Gastrocnemius medialis (tissue), 4 donors: Measurements from ENCODE around the gene NINJ2.

Experiments used
- POLR2A ChIP-seq, 2 donors: fragments of 450-650 bp; IDR thresholded peaks; one replicate each; pipeline ENCODE4 v1.6.1; 2017; ENCODE audit warnings: antibody characterized with exemption in 2 of 2, mild to moderate bottlenecking in 2 of 2, moderate library complexity in 2 of 2
- TF ChIP-seq, protein P1 (sequence below), 5 experiments: fragments of 450-650 bp in 3 of 5; fragments of 200-600 bp in 2 of 5; sonication (generic) in 2 of 5; IDR thresholded peaks in 4 of 5; conservative IDR thresholded peaks in 1 of 5; 1 replicate in 4 of 5; 2 replicates in 1 of 5; pipeline ENCODE4 v1.5.1; 2016 to 2019; ENCODE audit warnings: antibody characterized with exemption in 5 of 5, mild to moderate bottlenecking in 3 of 5, moderate library complexity in 3 of 5

DNA sequence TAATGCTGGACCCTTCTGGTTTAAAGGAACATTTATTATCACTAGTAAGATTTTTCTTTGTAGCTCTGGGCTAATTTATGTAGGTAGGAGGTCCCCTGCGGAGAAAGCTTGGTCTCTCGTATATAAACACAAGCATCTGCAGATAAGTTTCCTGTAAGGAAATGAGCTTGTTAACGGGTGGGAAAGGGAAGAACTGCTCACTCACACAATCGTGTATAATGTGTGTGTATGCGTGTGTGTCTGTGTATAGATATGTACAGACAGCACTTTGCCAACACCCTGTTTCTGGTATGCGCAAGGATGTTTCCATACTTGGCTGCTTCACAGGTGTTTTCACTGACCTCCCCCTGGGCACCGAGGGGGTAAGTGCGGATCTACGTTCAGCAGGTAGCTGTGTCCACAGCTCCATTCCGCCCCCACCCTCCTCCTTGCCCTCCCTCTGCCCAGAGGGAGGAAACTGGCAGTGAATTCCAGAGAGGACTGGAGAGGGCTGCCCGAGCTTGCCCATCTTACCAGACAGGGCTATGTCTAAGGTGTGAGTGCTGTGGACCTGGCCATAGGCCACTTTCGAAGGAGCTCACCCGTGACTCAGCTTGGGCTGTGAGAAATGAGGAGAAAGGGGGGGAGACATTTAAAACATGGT, 65.2 kb downstream of the NINJ2 start:
- TF ChIP-seq, protein P1, sequence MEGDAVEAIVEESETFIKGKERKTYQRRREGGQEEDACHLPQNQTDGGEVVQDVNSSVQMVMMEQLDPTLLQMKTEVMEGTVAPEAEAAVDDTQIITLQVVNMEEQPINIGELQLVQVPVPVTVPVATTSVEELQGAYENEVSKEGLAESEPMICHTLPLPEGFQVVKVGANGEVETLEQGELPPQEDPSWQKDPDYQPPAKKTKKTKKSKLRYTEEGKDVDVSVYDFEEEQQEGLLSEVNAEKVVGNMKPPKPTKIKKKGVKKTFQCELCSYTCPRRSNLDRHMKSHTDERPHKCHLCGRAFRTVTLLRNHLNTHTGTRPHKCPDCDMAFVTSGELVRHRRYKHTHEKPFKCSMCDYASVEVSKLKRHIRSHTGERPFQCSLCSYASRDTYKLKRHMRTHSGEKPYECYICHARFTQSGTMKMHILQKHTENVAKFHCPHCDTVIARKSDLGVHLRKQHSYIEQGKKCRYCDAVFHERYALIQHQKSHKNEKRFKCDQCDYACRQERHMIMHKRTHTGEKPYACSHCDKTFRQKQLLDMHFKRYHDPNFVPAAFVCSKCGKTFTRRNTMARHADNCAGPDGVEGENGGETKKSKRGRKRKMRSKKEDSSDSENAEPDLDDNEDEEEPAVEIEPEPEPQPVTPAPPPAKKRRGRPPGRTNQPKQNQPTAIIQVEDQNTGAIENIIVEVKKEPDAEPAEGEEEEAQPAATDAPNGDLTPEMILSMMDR (IDR thresholded peaks at IDR 0.05 in 4 of 5, conservative IDR thresholded peaks at IDR 0.05 in 1 of 5), result no peak
- no peak for TF ChIP-seq POLR2A (IDR thresholded peaks at IDR 0.05)
